Smooth muscle cell (in vitro differentiated cells): ENCODE data around the gene OR8B3. TPM values are rescaled to one million over a fixed set of nuclear protein-coding genes. Genes with fewer than 3 reads are reported as not detected.
A peak's percentile ranks its signal among the peaks of the same experiment; 100 is the strongest.
"Not testable (repeated sequence)": the region's sequence is repeated elsewhere in the genome, so short reads cannot be mapped to it uniquely, and the experiment has no call there.

Experiments used
- DNase-seq: peaks from one replicate; lab custom pipeline; 2025; ENCODE audit not compliant: unreplicated experiment; lab: John Stamatoyannopoulos, UW
- H2AFZ ChIP-seq: fragments of 200-600 bp; sonication (generic); 2 replicates; pipeline ENCODE4 v1.6.0; 2016; ENCODE audit warnings: antibody characterized with exemption, low read depth, mild to moderate bottlenecking
- H3F3A ChIP-seq: fragments of 200-600 bp; sonication (generic); 2 replicates; pipeline ENCODE4 v1.6.0; 2017; ENCODE audit warnings: antibody characterized with exemption, low read depth
- H3K27ac ChIP-seq: fragments of 200-600 bp; sonication (generic); 2 replicates; pipeline ENCODE4 v1.5.1; 2016; ENCODE audit warnings: low read depth, mild to moderate bottlenecking
- H3K27me3 ChIP-seq: fragments of 200-600 bp; sonication (generic); 2 replicates; pipeline ENCODE4 v1.6.1; 2016; ENCODE audit warnings: low read depth, mild to moderate bottlenecking
- H3K36me3 ChIP-seq: fragments of 200-600 bp; sonication (generic); 2 replicates; pipeline ENCODE4 v1.5.1; 2016; ENCODE audit warnings: low read depth
- H3K4me1 ChIP-seq: fragments of 200-600 bp; sonication (generic); 2 replicates; pipeline ENCODE4 v1.5.1; 2016; ENCODE audit warnings: low read depth
- H3K4me2 ChIP-seq: fragments of 200-600 bp; sonication (generic); 2 replicates; pipeline ENCODE4 v1.6.0; 2016; ENCODE audit warnings: mild to moderate bottlenecking
- H3K4me3 ChIP-seq: fragments of 200-600 bp; sonication (generic); 2 replicates; pipeline ENCODE4 v1.5.1; 2016; ENCODE audit warnings: mild to moderate bottlenecking
- H3K79me2 ChIP-seq: fragments of 200-600 bp; sonication (generic); 2 replicates; pipeline ENCODE4 v1.6.0; 2016; ENCODE audit warnings: low read depth, mild to moderate bottlenecking
- H3K9ac ChIP-seq: fragments of 200-600 bp; sonication (generic); 2 replicates; pipeline ENCODE4 v1.6.0; 2016; ENCODE audit warnings: low read depth
- H3K9me3 ChIP-seq: fragments of 200-600 bp; sonication (generic); replicated peaks from 2 replicates; pipeline ENCODE4 v1.5.1; 2016; ENCODE audit warnings: low read depth
- H4K20me1 ChIP-seq: fragments of 200-600 bp; sonication (generic); 2 replicates; pipeline ENCODE4 v1.6.0; 2016; ENCODE audit warnings: low read depth
- WGBS: methylation state at CpG from one replicate; pipeline ENCODE4 v1.1.7; 2016; ENCODE audit warnings: low lambda C conversion rate; 5-methylcytosine and 5-hydroxymethylcytosine counted together
- polyA plus RNA-seq: library from polyadenylated mRNA; unstranded; fragments of >200 nt; fragmentation: Nextera tagmentation; extraction: Ambion mirVana; gene quantifications from 2 replicates; pipeline ENCODE4 v1.2.1, GENCODE V29; 2016
- total RNA-seq: library from RNA; depleted of rRNA; stranded (reverse); fragments of >200 nt; gene quantifications from 2 replicates; pipeline ENCODE4 v1.2.3, GENCODE V29; 2014
- TF ChIP-seq, protein P1 (sequence below): fragments of 200-600 bp; sonication (generic); IDR thresholded peaks from 2 replicates; pipeline ENCODE4 v1.5.1; 2017; ENCODE audit warnings: borderline replicate concordance, mild to moderate bottlenecking, antibody characterized with exemption; ENCODE audit not compliant: insufficient read depth, poor library complexity, severe bottlenecking

Gene OR8B3
- total and polyA plus RNA-seq, 2 experiments from 2014 or later, result not detected

DNA sequence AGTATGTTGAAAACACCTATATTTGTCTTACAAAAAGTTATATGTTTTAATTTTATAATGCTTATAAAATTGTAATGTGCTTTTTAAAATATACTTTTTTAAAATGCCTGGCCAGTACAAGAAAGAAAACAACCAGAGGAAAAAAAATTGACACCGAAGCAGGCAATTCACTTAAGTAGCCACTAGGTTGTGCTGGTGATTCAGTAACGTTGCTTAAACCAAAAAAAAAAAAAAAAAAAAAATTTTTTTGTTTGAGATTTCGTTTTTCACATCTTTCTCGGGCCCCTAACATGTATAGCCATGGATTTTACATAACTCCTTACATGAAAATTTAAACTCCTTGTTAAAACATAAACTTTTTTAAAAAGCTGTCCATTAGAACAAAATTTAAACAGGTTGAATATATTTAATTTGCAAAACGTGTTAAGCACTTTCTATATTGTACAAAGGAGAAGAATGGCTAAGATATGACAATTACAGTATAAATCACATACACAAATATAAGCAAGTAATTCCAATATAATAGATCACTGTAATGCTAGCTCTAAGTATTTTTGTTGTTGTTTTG lies 16.6 kb upstream of the OR8B3 start:
- TF ChIP-seq, protein P1, sequence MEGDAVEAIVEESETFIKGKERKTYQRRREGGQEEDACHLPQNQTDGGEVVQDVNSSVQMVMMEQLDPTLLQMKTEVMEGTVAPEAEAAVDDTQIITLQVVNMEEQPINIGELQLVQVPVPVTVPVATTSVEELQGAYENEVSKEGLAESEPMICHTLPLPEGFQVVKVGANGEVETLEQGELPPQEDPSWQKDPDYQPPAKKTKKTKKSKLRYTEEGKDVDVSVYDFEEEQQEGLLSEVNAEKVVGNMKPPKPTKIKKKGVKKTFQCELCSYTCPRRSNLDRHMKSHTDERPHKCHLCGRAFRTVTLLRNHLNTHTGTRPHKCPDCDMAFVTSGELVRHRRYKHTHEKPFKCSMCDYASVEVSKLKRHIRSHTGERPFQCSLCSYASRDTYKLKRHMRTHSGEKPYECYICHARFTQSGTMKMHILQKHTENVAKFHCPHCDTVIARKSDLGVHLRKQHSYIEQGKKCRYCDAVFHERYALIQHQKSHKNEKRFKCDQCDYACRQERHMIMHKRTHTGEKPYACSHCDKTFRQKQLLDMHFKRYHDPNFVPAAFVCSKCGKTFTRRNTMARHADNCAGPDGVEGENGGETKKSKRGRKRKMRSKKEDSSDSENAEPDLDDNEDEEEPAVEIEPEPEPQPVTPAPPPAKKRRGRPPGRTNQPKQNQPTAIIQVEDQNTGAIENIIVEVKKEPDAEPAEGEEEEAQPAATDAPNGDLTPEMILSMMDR, result peak; percentile 66
- H3K4me2 ChIP-seq, result no peak overlapping the region
- H3F3A ChIP-seq, result no peaks in the 10 kb centered on the region
- no peak overlapping the region for H3K9ac ChIP-seq
- no peaks in the 10 kb centered on the region for H3K4me1 ChIP-seq
- H3K4me3 ChIP-seq, result no peak overlapping the region
- H4K20me1 ChIP-seq, result no peaks in the 10 kb centered on the region
- DNase-seq, result no peak
- H3K36me3 ChIP-seq, result no peaks in the 10 kb centered on the region
- H3K27ac ChIP-seq, result no peak overlapping the region
- no peaks in the 10 kb centered on the region for H3K79me2 ChIP-seq
- H3K9me3 ChIP-seq, result no peaks in the 10 kb centered on the region
- WGBS, result 29% methylated on average over 5 of the region's 5 CpGs
- H2AFZ ChIP-seq, result no peak overlapping the region
- H3K27me3 ChIP-seq, result peaks cover 9% of the 10 kb centered on the region

DNA sequence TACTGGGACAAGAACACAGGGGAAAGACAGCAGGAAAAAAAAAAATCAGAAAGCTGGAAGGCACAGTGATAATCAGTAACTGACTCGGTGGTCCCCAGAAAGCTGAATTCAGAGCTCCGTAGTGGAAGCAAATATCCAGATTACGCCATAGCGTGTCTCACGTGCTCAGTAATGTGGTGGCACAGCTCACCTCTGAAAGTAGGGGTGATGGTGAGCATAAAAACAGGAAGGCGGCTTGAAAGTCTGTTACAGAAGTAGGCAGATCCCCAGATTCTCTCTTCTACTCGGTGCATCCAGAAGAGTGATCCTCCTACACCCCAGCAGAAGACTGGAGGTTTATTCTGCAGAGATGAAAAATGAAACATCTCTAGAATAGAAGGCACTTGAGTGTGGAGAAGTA lies 11.1 kb upstream of the OR8B3 start:
- 83% methylated on average over 7 of the region's 7 CpGs for WGBS
- H3K4me1 ChIP-seq, result no peaks in the 10 kb centered on the region
- H3K27me3 ChIP-seq, result no peaks in the 10 kb centered on the region
- no peak overlapping the region for H3K4me3 ChIP-seq
- H3K27ac ChIP-seq, result no peak overlapping the region
- no peaks in the 10 kb centered on the region for H3K36me3 ChIP-seq
- H3K9me3 ChIP-seq, result no peaks in the 10 kb centered on the region
- no peaks in the 10 kb centered on the region for H3F3A ChIP-seq
- no peak overlapping the region for H3K9ac ChIP-seq
- no peak overlapping the region for H3K4me2 ChIP-seq
- TF ChIP-seq, protein P1, result no peak
- no peak for DNase-seq
- no peaks in the 10 kb centered on the region for H4K20me1 ChIP-seq
- H3K79me2 ChIP-seq, result no peaks in the 10 kb centered on the region
- no peak overlapping the region for H2AFZ ChIP-seq

DNA sequence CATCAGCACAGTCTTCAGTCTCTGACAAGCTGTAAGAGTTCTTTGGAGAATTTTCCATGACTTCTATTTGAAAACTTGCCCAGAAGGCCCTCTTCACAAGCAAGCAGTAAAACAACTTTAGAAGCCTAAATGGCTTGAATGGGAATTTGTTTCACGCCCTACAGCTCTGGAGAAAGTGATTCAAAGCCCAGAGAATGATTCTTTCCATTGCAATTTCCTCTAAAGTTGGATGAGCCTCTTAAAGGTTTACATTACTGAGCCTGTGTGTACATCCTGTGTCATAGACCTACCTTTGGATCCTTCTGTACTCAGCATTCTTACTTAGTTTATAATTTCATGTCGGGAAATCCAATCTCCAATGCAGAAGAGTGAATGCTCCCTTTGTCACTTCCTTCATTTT lies 6.8 kb upstream of the OR8B3 start:
- no peak for DNase-seq
- Histone ChIP-seq H3K36me3 (no peaks in the 10 kb centered on the region), H3K4me2 (no peak overlapping the region), H3K9ac (no peak overlapping the region), H3K27me3 (no peaks in the 10 kb centered on the region), H3F3A (no peaks in the 10 kb centered on the region), H3K79me2 (no peaks in the 10 kb centered on the region), H3K9me3 (no peaks in the 10 kb centered on the region), H3K4me3 (no peak overlapping the region), H2AFZ (no peak overlapping the region), H4K20me1 (no peaks in the 10 kb centered on the region), H3K4me1 (no peaks in the 10 kb centered on the region), H3K27ac (no peak overlapping the region)
- TF ChIP-seq, protein P1, result no peak
- WGBS, result 75% methylated on average over 2 of the region's 2 CpGs

DNA sequence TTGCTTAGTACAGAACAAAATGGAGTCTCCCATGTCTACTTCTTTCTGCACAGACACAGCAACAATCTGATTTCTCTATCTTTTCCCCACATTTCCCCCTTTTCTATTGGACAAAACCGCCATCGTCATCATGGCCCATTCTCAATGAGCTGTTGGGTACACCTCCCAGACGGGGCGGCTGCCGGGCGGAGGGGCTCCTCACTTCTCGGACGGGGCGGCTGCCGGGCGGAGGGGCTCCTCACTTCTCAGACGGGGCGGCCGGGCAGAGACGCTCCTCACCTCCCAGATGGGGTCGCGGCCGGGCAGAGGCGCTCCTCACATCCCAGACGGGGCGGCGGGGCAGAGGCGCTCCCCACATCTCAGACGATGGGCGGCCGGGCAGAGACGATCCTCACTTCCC lies 4.4 kb upstream of the OR8B3 start:
- not testable (repeated sequence) for H3K4me2 ChIP-seq, H3F3A ChIP-seq, H3K36me3 ChIP-seq, H3K79me2 ChIP-seq, H3K9me3 ChIP-seq, H2AFZ ChIP-seq, H4K20me1 ChIP-seq, H3K27ac ChIP-seq, H3K9ac ChIP-seq, H3K4me1 ChIP-seq, H3K4me3 ChIP-seq, DNase-seq, H3K27me3 ChIP-seq
- 92% methylated on average over 23 of the region's 27 CpGs for WGBS
